GM12878 (cell line): ENCODE measurements around the gene RECQL5. TPM values are rescaled to one million over a fixed set of nuclear protein-coding genes. Genes with fewer than 3 reads are reported as not detected.

ENCODE experiments used
- ATAC-seq: fragments of 200-7000 bp; cut with Tn5 transposase; 3 replicates; pipeline ENCODE4 v1.9.1; 2020; ENCODE audit warnings: mild to moderate bottlenecking, moderate library complexity
- BruUV-seq: library from RNA; stranded (reverse); fragments of 400-500 nt; replicated peaks from 2 replicates; lab custom pipeline; 2021; lab: Mats Ljungman, UMichigan
- CTCF ChIA-PET: fragments of 300-600 bp; sonication (Branson Sonifier 250); formaldehyde crosslinking; extraction: SDS; loops from one replicate; lab custom pipeline; 2021; ENCODE audit warnings: inconsistent platforms; lab: Yijun Ruan, JAX
- POLR2A ChIA-PET: fragments of 350-600 bp; formaldehyde crosslinking; extraction: SDS; loops from one replicate; lab custom pipeline; 2021; ENCODE audit warnings: inconsistent platforms; lab: Charles Lee
- RAD21 ChIA-PET: fragments of 300-600 bp; sonication (Branson Sonifier 250); formaldehyde crosslinking; loops from one replicate; lab custom pipeline; 2023; ENCODE audit warnings: antibody characterized with exemption; ENCODE audit not compliant: unreplicated experiment; lab: Charles Lee
- SMC1A ChIA-PET: fragments of 300-600 bp; sonication (Branson Sonifier 250); formaldehyde crosslinking; loops from one replicate; lab custom pipeline; 2023; ENCODE audit not compliant: unreplicated experiment, uncharacterized antibody; lab: Charles Lee
- DNase-seq: peaks from one replicate; pipeline ENCODE4 v3.0.0-alpha.2; 2011; ENCODE audit warnings: low read depth, low spot score
- FAIRE-seq: peaks from 3 replicates; lab custom pipeline; 2011; peaks lifted over from hg19 to GRCh38; lab: Jason Lieb, UNC
- H2AFZ ChIP-seq: 2 replicates; pipeline ENCODE4 v1.6.0; 2011; ENCODE audit warnings: low read depth, low read length, control low read depth; ENCODE audit not compliant: control insufficient read depth
- H3K27ac ChIP-seq: 2 replicates; pipeline ENCODE4 v1.5.1; 2011; ENCODE audit warnings: control low read depth; ENCODE audit not compliant: control insufficient read depth, insufficient read depth
- H3K27me3 ChIP-seq, 2 experiments: replicated peaks in 1 of 2; 2 replicates each; pipeline versions ENCODE4 v1.6.0 to v1.6.1; 2011; ENCODE audit warnings: low read length in 1 of 2; ENCODE audit not compliant: control insufficient read depth in 2 of 2, insufficient read depth in 2 of 2
- H3K36me3 ChIP-seq, 2 experiments: 2 replicates each; pipeline ENCODE4 v1.5.1; 2011; ENCODE audit warnings: low read length in 1 of 2; ENCODE audit not compliant: control insufficient read depth in 2 of 2, insufficient read depth in 2 of 2
- H3K4me1 ChIP-seq: 2 replicates; pipeline ENCODE4 v1.6.1; 2011; ENCODE audit warnings: mild to moderate bottlenecking, low read length, moderate library complexity, mixed read lengths; ENCODE audit not compliant: control insufficient read depth, insufficient read depth
- H3K4me2 ChIP-seq: 2 replicates; pipeline ENCODE4 v1.6.0; 2011; ENCODE audit warnings: control low read depth; ENCODE audit not compliant: control insufficient read depth, insufficient read depth
- H3K4me3 ChIP-seq: fragments of 200-600 bp; sonication (generic); 2 replicates; pipeline ENCODE4 v1.5.1; 2016
- H3K79me2 ChIP-seq: 2 replicates; pipeline ENCODE4 v1.6.0; 2011; ENCODE audit warnings: low read length; ENCODE audit not compliant: control insufficient read depth, insufficient read depth
- H3K9ac ChIP-seq: 2 replicates; pipeline ENCODE4 v1.8.0; 2011; ENCODE audit warnings: low read length, control low read depth, mixed read lengths; ENCODE audit not compliant: control insufficient read depth, insufficient read depth
- H3K9me3 ChIP-seq: replicated peaks from 3 replicates; pipeline ENCODE4 v1.5.1; 2011; ENCODE audit warnings: mild to moderate bottlenecking, low read length; ENCODE audit not compliant: control insufficient read depth, insufficient read depth
- H4K20me1 ChIP-seq: 2 replicates; pipeline ENCODE4 v1.6.0; 2011; ENCODE audit not compliant: control insufficient read depth, insufficient read depth
- BCL11A ChIP-seq: IDR thresholded peaks from 2 replicates; pipeline ENCODE4 v1.6.1; 2011; ENCODE audit warnings: low read depth, low read length
- BCL3 ChIP-seq: IDR thresholded peaks from 2 replicates; pipeline ENCODE4 v1.6.1; 2011; ENCODE audit warnings: borderline replicate concordance, low read depth, mild to moderate bottlenecking, moderate library complexity, low read length; ENCODE audit not compliant: insufficient read depth, poor library complexity, severe bottlenecking
- BCLAF1 ChIP-seq: fragments of 450-650 bp; IDR thresholded peaks from 2 replicates; pipeline ENCODE4 v1.6.1; 2017; ENCODE audit warnings: antibody characterized with exemption, mild to moderate bottlenecking, moderate library complexity
- BMI1 ChIP-seq: fragments of 450-650 bp; IDR thresholded peaks from 2 replicates; pipeline ENCODE4 v1.6.1; 2016; ENCODE audit warnings: mild to moderate bottlenecking, moderate library complexity, borderline replicate concordance
- CREM ChIP-seq: IDR thresholded peaks from 2 replicates; pipeline ENCODE4 v1.6.1; 2014; ENCODE audit warnings: antibody characterized with exemption, low read depth
- FOXK2 ChIP-seq: fragments of 450-650 bp; IDR thresholded peaks from 2 replicates; pipeline ENCODE4 v1.6.1; 2017; ENCODE audit warnings: mild to moderate bottlenecking, moderate library complexity
- IRF3 ChIP-seq: fragments of 450-650 bp; IDR thresholded peaks from 2 replicates; pipeline ENCODE4 v1.6.1; 2014; ENCODE audit warnings: mild to moderate bottlenecking
- NR2C2 ChIP-seq: IDR thresholded peaks from 2 replicates; pipeline ENCODE4 v1.6.1; 2011; ENCODE audit warnings: borderline replicate concordance, low read depth; ENCODE audit not compliant: control insufficient read depth, insufficient read length
- RFX5 ChIP-seq: IDR thresholded peaks from 2 replicates; pipeline ENCODE4 v1.6.1; 2011; ENCODE audit warnings: low read depth, low read length, improper control_type of control experiment
- STAT1 ChIP-seq: fragments of 450-650 bp; conservative IDR thresholded peaks from 2 replicates; pipeline ENCODE4 v1.6.1; 2014; ENCODE audit warnings: antibody characterized with exemption, mild to moderate bottlenecking
- ZNF217 ChIP-seq: fragments of 450-650 bp; IDR thresholded peaks from 2 replicates; pipeline ENCODE4 v1.6.1; 2017; ENCODE audit warnings: antibody characterized with exemption, mild to moderate bottlenecking
- ZNF384 ChIP-seq: IDR thresholded peaks from 2 replicates; pipeline ENCODE4 v1.6.1; 2012; ENCODE audit warnings: low read depth, mild to moderate bottlenecking, low read length, improper control_type of control experiment, borderline replicate concordance
- WGBS: methylation state at CpG from one replicate; pipeline ENCODE4 v1.1.6; 2016; ENCODE audit warnings: low lambda C conversion rate; ENCODE audit not compliant: insufficient replicate concordance, insufficient coverage; ENCODE audit errors: missing lambda C conversion rate; 5-methylcytosine and 5-hydroxymethylcytosine counted together
- in situ Hi-C: fragments of 300-500 bp; cut with MboI; formaldehyde crosslinking; loops from 9 replicates; pipeline ENCODE4 v1.14.3; 2018; ENCODE audit warnings: mixed read lengths
- intact Hi-C: fragments of 100-400 bp; cut with micrococcal nuclease; formaldehyde crosslinking; loops from one replicate; pipeline ENCODE4 v1.14.2; 2022; ENCODE audit not compliant: unreplicated experiment
- polyA plus RNA-seq, 11 experiments: library from polyadenylated mRNA; depleted of rRNA in 4 of 11; unstranded in 6 of 11; stranded (reverse) in 5 of 11; fragments of >200 nt; fragmentation: Nextera tagmentation in 4 of 11; fragmentation: Illumina TruSeq in 1 of 11; extraction: Ambion mirVana in 4 of 11; extraction: Trizol in 1 of 11; gene quantifications; 1 replicate in 1 of 11; 2 replicates in 10 of 11; pipeline versions ENCODE4 v1.2.1 to v1.2.3, GENCODE V29; 2011 to 2016; ENCODE audit warnings: inconsistent platforms in 2 of 11, missing spikeins in 2 of 11, low read depth in 1 of 11
- total RNA-seq, 4 experiments: library from RNA; depleted of rRNA in 3 of 4; stranded (reverse); fragments of >200 nt in 3 of 4; fragmentation: Illumina TruSeq in 1 of 4; extraction: Trizol in 1 of 4; gene quantifications; 2 replicates each; pipeline versions ENCODE4 v1.2.1 to v1.2.3, GENCODE V29; 2013 to 2021
- TF ChIP-seq, protein P1 (sequence below): fragments of 450-650 bp; IDR thresholded peaks from 2 replicates; pipeline ENCODE4 v1.6.1; 2018; ENCODE audit warnings: borderline replicate concordance, mild to moderate bottlenecking; ENCODE audit not compliant: partially characterized antibody
- TF ChIP-seq, protein P2 (sequence below): fragments of 450-650 bp; IDR thresholded peaks from 2 replicates; pipeline ENCODE4 v1.6.1; 2016; ENCODE audit warnings: mild to moderate bottlenecking

RECQL5 gene
- total and polyA plus RNA-seq, 10 of the 15 experiments (the other 5 are each of a cell fraction or from before 2014, with no cell fraction given) = 3.6 to 30.6 (median 20.1) TPM

DNA sequence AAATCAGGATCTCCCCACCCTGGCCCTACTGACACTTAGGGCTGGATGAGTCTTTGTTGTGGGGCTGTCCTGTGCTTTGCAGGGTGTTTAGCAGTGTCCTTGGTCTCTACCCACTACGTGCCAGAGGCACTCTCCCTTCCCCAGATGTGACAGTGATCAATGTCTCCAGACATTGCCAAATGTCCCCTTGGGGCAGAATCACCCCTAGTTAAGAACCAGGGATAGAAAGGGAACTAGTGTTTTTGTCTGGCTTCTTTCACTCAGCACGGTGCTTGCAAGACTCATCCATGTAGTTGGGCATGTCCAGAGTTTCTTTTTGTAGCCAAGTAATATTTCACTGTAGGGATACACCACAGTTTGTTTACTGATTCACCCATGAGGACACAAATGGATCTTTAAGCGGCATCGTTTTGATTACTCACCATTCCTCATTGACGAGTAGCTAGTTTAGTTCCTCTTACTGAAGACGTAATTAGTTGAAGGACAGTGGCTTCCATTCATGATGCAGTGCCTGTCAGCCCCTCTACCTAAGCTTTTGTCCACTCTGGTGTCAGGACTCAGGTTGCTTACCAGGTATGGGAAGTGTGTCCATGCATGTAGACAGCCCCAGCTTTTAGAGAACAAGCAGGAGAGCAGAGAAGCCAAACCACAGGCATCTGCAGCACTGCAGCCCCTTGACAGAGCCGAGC lies 28.3 kb upstream of the RECQL5 start:
- ChIA-PET POLR2A (no interaction called here), RAD21 (no interaction called here)
- TF ChIP-seq, protein P1, sequence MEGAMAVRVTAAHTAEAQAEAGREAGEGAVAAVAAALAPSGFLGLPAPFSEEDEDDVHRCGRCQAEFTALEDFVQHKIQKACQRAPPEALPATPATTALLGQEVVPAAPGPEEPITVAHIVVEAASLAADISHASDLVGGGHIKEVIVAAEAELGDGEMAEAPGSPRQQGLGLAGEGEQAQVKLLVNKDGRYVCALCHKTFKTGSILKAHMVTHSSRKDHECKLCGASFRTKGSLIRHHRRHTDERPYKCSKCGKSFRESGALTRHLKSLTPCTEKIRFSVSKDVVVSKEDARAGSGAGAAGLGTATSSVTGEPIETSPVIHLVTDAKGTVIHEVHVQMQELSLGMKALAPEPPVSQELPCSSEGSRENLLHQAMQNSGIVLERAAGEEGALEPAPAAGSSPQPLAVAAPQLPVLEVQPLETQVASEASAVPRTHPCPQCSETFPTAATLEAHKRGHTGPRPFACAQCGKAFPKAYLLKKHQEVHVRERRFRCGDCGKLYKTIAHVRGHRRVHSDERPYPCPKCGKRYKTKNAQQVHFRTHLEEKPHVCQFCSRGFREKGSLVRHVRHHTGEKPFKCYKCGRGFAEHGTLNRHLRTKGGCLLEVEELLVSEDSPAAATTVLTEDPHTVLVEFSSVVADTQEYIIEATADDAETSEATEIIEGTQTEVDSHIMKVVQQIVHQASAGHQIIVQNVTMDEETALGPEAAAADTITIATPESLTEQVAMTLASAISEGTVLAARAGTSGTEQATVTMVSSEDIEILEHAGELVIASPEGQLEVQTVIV = no peak
- TF ChIP-seq CREM (no peak), BMI1 (no peak), BCL11A (no peak), FOXK2 (no peak), IRF3 (no peak), STAT1 (no peak), NR2C2 (no peak), BCL3 (no peak), ZNF217 (no peak), RFX5 (no peak), BCLAF1 (no peak), ZNF384 (no peak)
- TF ChIP-seq, protein P2, sequence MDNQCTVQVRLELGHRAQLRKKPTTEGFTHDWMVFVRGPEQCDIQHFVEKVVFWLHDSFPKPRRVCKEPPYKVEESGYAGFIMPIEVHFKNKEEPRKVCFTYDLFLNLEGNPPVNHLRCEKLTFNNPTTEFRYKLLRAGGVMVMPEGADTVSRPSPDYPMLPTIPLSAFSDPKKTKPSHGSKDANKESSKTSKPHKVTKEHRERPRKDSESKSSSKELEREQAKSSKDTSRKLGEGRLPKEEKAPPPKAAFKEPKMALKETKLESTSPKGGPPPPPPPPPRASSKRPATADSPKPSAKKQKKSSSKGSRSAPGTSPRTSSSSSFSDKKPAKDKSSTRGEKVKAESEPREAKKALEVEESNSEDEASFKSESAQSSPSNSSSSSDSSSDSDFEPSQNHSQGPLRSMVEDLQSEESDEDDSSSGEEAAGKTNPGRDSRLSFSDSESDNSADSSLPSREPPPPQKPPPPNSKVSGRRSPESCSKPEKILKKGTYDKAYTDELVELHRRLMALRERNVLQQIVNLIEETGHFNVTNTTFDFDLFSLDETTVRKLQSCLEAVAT = no peak

More for the DNA sequence above, 28.3 kb upstream of the RECQL5 start:
- H3K9me3 ChIP-seq = no peaks in the 10 kb centered on the region
- H3K27me3 ChIP-seq = no peaks in the 10 kb centered on the region
- no peak overlapping the region for H2AFZ ChIP-seq
- no peak overlapping the region for H3K9ac ChIP-seq
- in situ Hi-C loops = no loop called here
- FAIRE-seq (no peak), ATAC-seq (no peak), DNase-seq (no peak)
- BruUV-seq = no TSS peak
- H3K4me3 ChIP-seq = no peak overlapping the region
- CTCF ChIA-PET = interaction anchor here (0.7 to 1.5 kb wide), 4 partner anchors 8 to 489 kb away, joined by 3 to 5 read pairs (median 4); no protein-coding TSS in a partner anchor
- 97% methylated on average over 7 of the region's 7 CpGs for WGBS
- peaks cover 10% of the 10 kb centered on the region for H3K79me2 ChIP-seq
- peaks cover 25 to 29% of the 10 kb centered on the region in 2 experiments for H3K36me3 ChIP-seq
- no peaks in the 10 kb centered on the region for H4K20me1 ChIP-seq
- intact Hi-C loops = no loop called here
- SMC1A ChIA-PET = interaction anchor here (0.6 to 1.1 kb wide), 2 partner anchors 9 to 53 kb away, joined by 4 read pairs; no protein-coding TSS in a partner anchor
- peaks cover 10% of the 10 kb centered on the region for H3K4me1 ChIP-seq
- H3K27ac ChIP-seq = no peak overlapping the region
- H3K4me2 ChIP-seq = no peak overlapping the region
